Activated CD4-positive, CD25-positive, alpha-beta regulatory T cell treated with anti-CD3 and anti-CD28 coated beads, Interleukin-2, amount 50 U/mL, for 16 hours (primary cell): Measurements from ENCODE around the gene EGFR.
"Not testable (repeated sequence)": the region's sequence is repeated elsewhere in the genome, so short reads cannot be mapped to it uniquely, and the experiment has no call there.

Source experiments
- DNase-seq: peaks from one replicate; pipeline ENCODE4 v3.0.0-alpha.2; 2020; ENCODE audit warnings: low read depth, low spot score

Gene EGFR

DNA sequence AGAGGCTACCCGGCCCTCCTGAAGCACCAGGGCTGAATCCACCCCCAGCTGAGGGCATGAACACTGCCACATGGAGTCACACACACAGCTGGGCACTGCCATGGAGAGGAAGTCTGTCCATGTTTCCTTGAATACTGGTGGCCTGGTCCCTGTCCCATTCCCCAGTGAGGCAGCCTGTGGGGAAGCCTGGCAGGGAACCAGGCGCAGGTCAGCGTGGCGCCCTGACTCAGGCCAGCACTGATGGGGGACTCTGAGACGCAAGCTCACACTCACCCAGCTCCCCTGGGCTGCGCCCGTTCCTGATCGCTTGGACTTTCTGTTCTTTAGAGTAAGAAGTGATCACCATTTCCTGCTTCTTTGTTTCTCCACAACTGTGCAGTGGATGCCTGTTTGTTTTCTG is 128.3 kb downstream of the EGFR start:
- no peak for DNase-seq

DNA sequence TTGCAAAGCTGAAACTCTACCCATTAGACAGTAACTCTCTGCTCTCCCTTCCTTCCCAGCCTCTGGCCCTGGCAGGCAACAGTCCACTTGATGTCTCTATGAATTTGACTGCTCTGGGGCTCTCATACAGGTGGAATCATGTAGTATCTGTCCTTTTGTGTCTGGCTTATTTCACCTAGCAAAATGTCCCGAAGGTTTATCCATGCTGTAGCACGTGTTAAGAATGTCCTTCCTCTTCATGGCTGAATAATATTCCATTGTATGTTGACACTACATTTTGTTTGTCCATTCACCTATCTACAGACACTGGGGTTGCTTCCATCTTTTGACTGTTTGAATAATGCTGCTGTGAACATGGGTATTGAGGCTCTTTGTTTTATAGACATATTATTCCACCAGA is 128.9 kb downstream of the EGFR start:
- DNase-seq, result no peak

DNA sequence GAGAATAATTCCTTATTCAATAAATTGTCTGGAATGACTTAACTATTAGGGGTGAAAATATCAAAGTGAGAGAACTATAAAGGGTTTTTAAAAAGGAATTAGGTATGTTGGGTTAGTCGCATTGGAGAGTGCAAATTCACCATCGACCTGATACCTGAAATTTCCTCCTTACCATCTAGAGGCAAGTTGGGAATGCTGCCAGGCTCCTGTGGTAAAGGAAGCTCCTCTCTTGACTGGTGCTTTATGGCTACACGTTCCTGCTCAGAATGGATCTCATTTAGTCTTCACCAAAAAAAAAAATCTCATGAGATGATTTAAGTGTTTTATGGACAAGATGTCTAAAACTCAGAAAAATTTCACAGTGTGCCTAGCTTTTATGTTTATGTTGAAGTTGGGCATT is 129.8 kb downstream of the EGFR start:
- DNase-seq, result no peak

DNA sequence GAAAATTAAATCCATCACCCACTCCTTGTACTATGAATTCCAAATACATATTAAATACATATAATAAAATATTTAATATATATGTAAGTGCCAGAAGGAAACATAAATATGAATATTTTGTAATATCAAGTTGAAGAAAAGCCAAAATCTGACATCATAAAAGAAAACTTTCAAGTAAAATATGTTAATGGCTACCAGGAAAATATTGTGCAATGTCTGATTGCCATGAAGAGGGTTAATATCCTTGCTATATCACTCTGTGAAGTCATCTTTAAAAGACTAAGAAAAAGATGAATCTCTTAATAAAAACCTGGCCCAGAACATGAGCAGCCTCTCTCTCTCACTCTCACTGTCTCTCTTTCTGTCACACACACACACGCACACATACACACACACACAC is 130.2 kb downstream of the EGFR start:
- DNase-seq, result no peak

DNA sequence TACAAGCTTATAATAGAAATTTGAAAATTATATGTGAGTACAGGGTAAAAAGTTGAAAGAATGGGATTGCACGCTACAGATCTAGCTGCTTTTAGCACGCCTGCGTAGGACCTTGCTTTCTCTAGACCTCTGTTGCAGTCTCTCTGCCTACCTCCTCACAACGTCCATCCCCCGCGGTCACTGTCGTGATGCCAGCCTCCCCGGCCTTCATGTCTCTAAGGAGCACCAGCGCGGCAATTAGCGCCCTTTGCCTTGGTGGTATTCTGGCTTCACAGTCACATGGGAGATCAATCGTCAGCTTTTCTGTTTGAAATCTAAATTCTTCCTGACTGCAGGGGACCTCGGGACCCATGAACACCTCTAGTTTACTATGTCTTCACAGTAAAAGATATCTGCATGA is 131.3 kb downstream of the EGFR start:
- DNase-seq, result no peak

DNA sequence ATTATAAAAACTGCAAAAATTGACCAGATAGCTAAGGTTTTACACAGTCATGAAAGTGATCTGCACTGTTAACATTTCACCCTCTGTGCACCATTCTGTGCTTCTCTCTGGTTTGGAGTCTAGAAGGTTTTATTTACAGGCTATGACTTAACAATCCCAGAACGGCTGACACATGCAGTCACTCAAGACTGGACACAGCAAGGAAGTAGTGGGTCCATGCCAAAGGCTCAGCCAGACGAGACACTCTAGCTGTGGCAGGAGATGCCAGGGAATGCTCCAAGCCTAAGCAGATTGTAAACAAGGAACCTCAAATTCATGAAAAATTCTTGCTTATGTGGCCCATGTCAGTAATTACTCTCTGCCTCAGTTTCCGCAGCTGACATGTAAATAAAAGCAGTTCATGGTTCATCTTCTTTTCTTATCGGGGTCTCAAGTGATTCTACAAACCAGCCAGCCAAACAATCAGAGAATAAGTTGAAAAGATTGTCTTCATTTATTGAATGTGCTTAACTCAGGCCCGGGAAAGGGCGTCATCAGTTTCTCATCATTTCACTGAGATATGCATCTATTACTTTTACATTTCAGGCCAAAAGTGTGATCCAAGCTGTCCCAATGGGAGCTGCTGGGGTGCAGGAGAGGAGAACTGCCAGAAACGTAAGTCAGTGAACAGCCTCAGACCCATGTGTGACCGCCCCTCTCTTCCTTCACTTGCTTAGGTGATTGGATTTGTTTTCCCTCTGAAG is 132.1 kb downstream of the EGFR start:
- DNase-seq, result no peak

DNA sequence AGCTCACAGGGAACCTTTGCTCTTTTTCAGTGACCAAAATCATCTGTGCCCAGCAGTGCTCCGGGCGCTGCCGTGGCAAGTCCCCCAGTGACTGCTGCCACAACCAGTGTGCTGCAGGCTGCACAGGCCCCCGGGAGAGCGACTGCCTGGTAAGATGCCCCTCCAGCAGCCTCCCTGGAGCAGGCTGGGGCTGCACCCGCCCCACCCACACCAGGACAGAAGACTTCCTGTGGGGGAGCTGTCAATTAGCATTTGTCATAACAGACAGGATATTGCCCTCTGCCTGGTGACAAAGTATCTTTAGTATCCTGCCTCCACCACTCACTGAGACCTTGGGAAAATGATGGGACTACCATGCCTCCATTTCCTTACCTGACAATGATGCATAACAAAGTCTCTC is 133.7 kb downstream of the EGFR start:
- DNase-seq, result no peak

DNA sequence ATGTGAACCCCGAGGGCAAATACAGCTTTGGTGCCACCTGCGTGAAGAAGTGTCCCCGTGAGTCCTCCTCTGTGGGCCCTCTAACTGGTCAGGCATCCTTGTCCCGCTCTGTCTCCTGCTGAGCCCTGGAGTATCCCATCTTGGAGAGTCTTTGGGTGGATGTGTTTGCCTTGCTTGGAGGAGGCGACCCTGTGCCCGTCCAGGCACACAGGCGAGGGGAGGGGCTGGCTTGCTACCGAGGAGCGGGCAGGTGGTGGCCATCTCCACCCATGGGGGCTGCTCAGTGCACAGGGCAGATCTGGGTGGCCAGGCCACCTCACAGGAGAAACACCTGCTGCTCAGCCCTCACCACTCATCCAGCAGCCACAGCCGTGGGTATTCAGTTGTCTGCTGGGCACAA is 135.3 kb downstream of the EGFR start:
- DNase-seq, result no peak

DNA sequence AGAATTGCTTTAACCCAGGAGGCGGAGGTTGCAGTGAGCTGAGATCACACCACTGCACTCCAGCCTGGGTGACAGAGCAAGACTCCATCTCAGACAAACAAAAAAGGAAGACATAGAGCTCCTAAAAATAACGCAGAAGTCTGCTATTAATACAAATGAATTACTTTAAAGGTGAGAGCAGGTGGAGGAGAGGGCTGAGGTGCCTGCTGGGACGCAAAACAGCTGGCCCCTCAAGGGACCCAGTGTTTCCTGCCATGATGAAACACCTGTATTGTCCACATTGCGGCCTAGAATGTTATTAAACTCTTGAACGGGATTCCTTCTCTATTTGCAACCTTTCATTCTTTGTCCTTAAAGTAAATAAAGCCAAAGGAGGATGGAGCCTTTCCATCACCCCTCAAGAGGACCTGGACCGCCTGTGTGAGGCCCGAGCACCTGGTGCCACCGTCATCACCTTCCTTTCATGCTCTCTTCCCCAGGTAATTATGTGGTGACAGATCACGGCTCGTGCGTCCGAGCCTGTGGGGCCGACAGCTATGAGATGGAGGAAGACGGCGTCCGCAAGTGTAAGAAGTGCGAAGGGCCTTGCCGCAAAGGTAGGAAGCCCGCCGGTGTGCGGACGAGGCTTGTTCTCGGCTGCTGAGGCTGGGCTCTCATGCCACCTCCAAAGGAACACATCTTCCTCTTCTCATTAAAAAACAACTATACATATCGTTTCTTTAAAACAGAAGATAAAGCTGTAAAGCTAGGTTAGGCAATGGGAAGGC is 136.7 kb downstream of the EGFR start:
- no peak for DNase-seq

DNA sequence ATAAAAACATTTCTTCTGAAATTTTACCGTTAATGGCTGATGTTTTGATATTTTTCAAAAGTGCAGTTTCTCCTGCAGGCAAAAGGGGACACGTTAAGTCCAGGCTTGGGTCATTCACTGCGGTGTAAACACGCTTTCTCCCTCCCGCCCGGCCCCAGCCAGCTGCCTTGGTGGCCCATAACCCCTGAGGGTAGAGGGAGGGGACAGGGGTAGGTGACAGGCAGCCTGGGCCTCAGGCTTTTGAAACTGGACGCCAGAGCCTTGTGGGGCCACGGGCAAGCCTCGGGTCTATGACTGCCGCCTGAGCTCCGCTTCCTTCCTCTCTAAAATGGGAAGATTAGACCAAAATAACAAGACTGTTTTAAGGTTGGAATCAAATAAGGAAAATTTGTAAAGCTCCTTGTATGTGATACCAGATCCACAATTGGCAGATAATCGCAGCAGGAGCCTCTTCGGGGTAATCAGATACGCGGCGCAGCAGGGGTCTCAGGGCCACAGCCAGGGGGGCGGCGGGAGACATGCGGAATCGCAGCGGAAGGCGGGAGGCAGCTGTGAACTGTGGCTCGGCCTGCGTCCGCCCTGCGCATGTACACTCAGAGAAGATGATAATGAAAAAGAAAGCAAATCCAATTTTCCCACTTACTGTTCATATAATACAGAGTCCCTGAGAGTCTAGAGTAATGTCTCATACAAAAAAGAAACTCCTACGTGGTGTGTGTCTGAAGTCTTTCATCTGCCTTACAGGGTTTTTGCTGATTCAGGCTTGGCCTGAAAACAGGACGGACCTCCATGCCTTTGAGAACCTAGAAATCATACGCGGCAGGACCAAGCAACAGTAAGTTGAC is 138.3 kb downstream of the EGFR start:
- DNase-seq, result no peak

DNA sequence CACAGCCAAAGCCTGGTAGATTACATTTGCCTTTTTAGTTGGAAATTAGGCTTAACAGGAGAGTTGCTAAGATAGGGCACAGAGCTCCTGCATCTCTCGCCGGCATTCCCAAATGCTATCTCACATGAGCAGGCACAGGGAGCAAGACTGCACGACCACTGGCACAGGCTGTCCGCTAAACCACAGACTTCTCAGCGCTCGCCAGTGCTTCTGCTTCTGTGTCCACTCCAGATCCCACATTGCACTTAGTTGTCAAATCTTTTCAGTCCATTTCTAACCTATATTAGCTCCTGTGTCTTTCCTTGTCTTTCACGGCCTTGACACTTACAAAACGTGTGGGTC is 138.9 kb downstream of the EGFR start:
- no peak for DNase-seq

DNA sequence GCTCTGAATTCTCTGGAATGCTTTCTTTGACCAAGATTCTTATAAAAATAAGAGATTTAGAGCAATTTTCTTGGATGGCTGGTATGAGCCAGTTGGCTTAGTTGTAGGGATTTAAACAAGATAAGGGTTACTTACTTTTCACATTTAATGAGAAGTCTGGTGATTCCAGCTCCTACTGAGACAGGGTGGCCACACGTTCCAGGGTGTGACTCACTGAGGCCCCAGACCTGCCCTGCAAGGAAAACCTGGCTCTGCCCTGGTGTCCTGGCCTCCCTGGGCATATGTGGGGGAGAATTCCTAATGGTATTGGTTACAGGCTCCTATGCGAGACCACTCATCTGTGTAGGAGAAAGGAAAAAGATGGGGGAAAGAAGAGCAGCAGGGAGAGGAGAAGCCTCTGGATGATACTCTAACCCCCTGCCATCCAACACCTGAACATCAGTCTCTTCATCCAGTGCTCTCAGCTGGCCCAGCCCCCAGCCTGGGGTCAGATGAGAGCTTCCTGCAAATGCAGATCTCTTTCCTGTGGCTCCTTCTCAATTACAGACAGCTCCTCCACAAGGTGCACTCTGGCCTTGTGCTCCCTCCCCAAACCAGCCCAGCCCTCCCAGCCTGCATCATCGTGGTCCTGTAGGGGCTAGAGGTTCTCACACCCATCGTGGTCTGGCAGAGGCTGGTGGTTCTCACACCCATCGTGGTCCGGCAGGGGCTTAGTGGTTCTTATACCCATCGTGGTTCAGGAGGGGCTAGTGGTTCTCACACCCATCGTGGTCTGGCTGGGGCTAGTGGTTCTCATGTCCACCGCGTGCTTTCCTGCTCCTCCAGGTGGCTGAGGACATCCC is 139.9 kb downstream of the EGFR start:
- no peak for DNase-seq

DNA sequence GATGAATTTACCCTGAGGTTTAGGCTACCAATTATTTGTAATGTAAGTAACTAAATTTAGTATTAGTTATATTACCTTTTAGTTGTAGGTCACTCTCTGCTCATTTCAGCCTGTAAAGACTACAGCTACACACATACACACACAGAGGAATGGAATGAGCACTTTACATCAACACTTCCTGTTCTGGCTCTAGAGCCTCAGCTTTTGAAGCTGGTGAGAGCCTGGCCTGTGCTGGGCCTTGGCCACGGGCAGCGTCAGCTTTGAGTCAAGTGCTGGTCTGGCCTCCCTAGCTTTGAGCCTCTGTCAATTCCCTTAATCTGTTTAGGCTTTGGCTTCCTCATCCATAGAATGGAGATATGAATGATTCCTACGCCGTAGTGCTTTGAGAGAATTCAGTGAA is 141.7 kb downstream of the EGFR start:
- DNase-seq, result no peak

DNA sequence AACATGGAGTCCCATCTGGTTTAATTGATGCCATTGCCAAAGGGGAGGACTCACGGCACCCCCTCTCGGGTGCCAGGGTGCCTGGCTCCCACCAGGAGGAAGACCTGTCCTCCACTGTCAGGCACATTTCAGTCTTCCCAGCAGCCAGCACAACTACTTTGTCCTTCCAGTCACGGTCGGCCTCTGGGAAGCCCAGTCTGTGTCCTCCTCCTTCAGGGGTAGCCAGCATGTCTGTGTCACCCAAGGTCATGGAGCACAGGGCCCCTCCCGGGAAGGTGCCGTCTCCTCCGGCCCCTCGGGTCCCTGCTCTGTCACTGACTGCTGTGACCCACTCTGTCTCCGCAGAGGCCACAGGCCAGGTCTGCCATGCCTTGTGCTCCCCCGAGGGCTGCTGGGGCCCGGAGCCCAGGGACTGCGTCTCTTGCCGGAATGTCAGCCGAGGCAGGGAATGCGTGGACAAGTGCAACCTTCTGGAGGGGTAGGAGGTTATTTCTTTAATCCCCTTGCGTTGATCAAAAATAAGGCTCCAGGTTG is 142.4 kb downstream of the EGFR start:
- DNase-seq, result no peak

DNA sequence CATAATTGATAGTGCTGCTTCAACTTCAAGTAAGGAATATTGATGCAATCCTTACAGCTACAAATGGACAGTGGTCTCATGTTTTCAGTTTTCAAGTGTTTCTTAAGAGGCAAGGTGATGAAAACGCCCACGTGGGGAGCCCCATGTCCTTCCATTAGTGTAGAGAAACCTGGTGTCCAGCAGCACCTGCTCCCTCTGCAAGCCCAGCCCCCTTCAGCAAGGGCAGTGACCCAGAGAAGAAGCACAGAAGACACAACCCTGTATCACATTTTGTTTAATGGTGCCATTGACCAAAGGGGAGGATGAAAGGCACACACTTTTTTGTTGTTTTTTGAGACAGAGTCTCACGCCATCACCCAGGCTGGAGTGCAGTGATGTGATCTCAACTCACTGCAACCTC is 143.7 kb downstream of the EGFR start:
- no peak for DNase-seq

DNA sequence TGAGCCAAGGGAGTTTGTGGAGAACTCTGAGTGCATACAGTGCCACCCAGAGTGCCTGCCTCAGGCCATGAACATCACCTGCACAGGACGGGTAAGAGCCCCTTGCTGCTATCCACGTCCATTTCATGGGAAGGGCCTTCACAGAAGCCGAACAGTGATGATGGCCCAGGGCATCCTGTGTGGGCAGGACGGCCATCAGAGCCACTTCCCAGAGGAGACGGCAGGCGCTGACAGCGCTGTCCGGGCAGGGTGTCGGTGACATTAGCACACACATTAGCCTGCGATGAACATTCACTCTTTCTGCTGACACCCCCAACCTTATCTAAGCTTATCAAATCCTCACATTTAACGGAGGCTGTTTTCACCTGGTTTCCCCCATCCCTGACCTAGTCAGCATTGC is 144.9 kb downstream of the EGFR start:
- no peak for DNase-seq

DNA sequence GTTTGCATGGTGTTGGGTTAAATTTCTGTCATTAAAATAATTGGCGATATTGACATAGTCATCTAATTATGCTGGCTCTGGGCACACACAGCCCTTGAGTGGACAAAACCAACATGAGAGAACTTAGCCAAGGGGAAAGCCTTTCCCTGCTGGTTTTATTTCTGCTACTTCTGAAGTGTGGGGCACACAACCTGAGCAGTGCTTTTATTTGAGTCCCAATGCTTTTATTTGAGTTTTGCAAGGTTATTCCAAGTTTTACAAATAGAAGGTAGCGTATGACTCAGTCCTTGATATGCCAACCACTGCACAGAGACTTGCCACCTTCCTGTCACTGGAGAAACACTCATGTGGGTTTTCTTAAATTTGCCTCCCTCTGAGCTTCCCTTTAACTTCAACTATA is 145.7 kb downstream of the EGFR start:
- no peak for DNase-seq

DNA sequence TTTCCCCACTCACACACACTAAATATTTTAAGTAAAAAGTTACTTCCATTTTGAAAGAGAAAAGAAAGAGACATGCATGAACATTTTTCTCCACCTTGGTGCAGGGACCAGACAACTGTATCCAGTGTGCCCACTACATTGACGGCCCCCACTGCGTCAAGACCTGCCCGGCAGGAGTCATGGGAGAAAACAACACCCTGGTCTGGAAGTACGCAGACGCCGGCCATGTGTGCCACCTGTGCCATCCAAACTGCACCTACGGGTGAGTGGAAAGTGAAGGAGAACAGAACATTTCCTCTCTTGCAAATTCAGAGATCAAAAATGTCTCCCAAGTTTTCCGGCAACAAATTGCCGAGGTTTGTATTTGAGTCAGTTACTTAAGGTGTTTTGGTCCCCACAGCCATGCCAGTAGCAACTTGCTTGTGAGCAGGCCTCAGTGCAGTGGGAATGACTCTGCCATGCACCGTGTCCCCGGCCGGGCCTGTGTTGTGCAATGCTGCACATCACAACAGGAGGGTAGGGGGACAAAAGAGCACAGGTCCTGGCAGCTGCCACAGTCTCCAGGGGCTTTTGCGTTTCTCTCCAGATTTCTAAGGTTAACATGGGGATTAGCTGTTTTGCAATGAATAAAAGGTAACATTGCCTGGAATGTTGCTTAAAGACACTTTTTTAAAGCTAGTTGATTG is 146.5 kb downstream of the EGFR start:
- DNase-seq, result no peak

DNA sequence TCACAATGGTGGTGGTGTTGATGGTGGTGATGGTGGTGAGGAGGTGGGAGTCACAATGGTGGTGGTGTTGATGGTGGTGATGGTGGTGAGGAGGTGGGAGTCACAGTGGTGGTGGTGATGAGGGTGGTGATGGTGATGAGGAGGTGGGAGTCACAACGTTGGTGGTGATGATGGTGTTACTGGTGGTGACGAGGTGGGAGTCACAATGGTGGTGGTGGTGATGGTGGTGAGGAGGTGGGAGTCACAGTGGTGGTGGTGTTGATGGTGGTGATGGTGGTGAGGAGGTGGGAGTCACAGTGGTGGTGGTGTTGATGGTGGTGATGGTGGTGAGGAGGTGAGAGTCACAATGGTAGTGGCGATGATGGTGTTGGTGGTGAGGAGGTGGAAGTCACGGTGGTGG is 148.5 kb downstream of the EGFR start:
- DNase-seq, result not testable (repeated sequence)

DNA sequence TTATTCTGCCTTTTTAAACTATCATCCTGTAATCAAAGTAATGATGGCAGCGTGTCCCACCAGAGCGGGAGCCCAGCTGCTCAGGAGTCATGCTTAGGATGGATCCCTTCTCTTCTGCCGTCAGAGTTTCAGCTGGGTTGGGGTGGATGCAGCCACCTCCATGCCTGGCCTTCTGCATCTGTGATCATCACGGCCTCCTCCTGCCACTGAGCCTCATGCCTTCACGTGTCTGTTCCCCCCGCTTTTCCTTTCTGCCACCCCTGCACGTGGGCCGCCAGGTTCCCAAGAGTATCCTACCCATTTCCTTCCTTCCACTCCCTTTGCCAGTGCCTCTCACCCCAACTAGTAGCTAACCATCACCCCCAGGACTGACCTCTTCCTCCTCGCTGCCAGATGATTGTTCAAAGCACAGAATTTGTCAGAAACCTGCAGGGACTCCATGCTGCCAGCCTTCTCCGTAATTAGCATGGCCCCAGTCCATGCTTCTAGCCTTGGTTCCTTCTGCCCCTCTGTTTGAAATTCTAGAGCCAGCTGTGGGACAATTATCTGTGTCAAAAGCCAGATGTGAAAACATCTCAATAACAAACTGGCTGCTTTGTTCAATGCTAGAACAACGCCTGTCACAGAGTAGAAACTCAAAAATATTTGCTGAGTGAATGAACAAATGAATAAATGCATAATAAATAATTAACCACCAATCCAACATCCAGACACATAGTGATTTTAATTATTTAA is 151.7 kb downstream of the EGFR start:
- DNase-seq, result no peak
